Activated T-cell treated with anti-CD3 and anti-CD28 coated beads, Interleukin-2, amount 50 U/mL, for 48 hours (primary cell): ENCODE measurements around the gene TWIST2.

Experiments used
- DNase-seq, 2 experiments: peaks; one replicate each; pipeline ENCODE4 v3.0.0-alpha.2; 2020

TWIST2 gene

DNA sequence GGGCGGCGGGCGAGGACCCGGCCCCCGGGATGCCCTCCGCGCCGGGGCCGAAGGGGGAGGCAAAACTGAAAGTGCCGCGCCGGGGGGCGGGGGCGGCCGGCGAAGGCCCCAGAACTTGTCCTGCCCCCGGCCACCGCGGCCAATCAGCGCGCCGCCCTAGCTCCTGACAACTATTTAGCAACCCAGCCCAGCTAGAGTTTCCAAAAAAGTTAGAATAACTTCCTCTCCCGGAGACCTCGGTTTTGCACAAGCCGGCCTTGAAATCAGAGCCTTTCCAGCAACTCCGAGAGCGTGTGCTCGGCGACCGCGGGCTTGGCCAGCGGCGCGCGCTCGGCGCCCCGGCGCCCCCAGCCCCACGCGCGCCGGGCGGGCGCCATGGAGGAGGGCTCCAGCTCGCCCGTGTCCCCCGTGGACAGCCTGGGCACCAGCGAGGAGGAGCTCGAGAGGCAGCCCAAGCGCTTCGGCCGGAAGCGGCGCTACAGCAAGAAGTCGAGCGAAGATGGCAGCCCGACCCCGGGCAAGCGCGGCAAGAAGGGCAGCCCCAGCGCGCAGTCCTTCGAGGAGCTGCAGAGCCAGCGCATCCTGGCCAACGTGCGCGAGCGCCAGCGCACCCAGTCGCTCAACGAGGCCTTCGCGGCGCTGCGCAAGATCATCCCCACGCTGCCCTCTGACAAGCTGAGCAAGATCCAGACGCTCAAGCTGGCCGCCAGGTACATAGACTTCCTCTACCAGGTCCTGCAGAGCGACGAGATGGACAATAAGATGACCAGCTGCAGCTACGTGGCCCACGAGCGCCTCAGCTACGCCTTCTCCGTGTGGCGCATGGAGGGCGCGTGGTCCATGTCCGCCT lies at the start of gene TWIST2:
TWIST2 (plus strand) TSS at position 245 of the 850 bp plus-strand sequence; CDS start at position 376, 131 bp downstream.
- DNase-seq: no peak

DNA sequence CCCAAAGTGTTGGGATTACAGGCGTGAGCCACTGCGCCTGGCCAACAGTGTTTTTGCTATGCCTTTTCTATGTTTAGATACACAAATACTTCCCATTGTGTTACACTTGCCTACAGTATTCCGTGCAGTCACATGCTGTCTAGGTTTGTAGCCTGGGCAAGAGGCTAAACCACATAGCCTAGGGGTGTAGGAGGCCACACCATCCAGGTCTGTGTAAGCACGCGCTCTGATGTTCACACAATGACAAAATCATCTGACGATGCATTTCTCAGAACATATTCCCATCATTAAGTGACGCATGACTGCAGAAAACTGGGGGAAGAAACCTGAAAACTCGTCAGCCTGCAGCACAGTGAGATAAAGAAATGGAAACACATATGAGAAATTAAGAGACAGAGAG lies 46.1 kb upstream of the TWIST2 start:
- DNase-seq: no peak

DNA sequence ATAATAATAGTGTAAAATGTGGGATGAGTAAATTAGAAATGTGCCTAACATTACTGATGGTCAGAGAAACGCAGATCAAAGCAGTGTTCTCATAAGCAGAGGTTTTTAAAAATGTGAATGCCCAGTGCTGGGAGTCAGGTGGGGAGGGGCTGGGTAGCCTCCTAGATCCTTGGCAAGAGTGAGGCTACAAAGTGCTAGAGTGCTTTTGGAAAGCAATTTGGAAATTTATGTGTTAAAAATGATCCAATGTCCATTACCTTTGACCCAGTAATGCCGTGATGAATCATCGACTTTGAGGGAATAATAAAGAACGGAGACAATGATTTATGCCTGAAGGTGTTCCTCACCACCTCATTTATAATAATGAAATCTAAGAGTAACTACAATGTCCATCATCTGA lies 44.9 kb upstream of the TWIST2 start:
- DNase-seq: no peak

DNA sequence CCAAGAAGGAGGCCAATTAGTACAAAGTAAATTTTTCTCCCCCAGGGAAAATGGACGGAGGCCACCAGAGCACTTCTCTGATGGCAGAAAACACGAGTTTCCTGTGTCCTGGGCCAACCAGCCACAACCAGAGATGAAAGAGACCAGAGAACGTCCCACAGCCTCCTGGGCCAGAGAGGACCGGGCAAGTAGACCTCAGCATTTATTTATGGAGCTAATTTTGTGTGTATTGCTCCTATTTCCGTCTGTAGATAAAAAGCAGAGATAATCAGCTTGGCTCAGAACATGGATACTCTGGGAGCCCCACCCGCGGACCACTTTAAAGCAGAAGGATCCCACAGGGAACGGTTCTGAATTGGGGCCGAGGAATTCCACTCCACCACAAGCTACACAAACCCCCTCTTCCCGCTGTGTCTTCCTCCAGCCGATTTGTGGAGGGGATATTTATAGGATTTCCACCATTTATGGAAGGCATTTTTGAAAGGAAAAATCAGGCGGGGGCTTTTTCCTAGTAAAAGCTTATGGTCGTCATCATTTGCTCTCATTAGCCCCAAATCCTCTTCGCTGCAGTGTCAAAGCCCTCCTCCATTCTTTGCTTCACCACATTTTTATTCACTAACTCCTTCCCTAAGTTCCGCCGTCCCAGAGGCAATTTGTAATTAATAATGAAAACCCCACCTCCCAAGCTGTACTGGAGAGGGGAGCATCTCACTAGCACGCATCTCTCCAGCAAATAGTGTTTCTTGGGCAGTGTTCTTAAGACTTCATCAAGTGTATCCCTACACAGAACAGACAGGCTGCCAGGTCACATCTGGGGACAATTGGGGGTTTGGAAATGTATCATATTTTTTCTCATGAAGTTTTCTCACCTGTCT lies 43.7 kb upstream of the TWIST2 start:
- no peak for DNase-seq

DNA sequence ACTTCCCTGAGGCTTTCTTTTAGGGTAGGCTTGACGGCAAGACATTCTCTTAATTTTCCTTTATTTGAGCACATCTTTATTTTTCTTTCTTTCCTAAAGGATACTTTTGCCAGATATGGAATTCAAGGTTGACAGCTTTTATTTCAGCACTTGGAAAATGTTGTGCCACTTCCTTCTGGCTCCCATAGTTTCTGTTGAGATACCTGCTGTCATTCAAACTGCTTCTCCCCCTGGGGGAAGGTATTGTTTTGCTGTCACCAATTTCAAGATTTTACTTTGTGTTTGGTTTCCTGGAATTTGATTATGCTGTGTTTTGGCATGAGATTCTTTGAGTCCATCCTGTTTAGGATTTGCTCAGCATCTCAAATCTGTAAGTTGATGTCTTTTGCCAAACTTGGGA lies 39.1 kb upstream of the TWIST2 start:
- no peak for DNase-seq

DNA sequence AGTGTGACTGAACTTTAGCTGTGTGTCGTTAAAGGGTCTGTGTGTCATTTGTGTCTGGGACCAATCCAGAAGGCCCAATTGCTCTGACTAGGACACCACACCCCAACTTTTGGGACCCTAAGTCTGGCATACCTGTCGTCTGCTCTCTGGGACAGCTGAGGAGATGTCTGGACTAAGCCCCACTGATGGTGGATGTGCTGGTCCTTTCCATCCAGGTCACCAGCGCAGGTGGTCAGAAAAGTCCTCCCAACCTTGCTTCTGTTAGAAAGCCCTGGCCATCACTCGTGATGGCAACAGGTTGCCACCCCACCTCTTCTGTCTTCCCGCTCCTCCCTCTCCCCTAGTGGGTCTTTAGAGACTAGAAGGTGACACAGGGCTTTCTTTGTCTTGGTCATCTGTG lies 37.6 kb upstream of the TWIST2 start:
- no peak for DNase-seq

DNA sequence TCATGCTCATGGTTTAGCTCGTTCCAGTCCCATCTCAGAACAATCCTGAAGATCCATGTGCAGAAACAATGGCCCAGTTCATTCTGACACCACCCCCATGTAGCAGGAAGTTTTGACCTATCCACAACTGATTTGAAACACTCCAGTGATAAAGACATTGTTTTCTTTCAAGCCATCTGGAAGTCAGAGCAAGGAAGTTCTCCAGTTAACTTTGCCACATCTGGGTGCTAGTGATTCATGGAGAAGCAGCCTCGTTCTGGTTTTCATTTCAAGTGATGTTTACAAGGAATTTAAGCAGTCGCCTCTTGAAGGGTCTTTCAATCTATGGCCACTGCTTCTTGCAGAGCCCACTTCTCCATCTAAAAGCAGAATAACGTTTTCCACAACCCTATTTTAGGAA lies 36.6 kb upstream of the TWIST2 start:
- DNase-seq: no peak

DNA sequence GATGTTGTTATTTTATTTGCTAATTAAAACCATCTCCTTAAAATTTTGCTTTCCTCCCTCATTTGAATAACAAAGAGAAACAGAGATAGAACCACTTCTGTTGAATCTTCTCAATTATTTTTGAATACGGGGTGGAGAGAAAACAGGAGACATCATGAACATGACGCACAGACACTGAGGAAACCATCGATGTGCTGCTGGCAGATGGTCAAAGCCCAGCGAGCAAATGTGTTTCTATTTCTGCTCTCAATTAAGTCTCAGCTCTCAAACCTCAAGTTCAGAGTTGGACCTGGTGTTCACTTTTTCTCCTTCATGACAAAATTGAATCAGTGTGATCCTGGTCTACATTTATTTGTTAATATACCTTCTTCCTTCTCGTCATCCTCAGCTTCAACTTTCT lies 36.1 kb upstream of the TWIST2 start:
- DNase-seq: no peak

DNA sequence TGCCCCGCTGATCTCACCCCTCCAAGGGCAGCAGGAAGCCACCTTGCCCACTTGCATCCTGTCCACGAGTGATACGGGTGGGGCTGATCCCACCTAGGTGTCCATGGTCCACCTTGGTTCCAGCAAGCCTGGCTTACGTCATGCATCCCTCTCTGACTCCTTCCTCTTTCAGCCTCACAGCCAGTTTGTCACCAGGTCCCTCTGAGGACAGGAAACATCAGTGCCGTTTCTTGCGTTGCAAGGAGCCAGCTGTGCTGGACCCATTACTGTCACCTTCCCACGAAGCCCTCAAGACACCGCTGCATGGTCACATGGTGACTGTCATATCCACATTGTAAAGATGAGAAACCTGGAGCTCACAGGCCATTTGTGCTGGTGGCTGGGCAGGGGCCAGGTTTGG lies 34.8 kb upstream of the TWIST2 start:
- DNase-seq: no peak

DNA sequence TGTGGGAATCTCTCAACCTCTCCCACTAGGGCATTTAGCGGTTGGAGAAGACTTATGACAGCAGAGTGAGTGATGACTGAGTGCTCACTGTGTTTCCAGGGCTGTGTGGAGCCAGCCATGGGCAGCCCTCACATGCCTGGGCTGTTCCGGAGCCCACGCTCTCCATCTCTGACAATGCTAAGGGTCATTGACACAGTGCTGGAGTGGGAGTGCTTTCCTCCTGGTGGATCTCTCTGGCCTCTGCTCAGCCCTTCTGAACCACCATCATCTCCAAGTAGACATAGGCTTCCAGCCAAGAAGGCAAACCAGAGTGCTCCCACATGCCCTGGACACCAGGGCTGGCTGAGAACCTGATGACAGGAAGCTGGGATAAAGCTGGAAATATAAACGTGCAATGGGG lies 33.1 kb upstream of the TWIST2 start:
- no peak for DNase-seq

DNA sequence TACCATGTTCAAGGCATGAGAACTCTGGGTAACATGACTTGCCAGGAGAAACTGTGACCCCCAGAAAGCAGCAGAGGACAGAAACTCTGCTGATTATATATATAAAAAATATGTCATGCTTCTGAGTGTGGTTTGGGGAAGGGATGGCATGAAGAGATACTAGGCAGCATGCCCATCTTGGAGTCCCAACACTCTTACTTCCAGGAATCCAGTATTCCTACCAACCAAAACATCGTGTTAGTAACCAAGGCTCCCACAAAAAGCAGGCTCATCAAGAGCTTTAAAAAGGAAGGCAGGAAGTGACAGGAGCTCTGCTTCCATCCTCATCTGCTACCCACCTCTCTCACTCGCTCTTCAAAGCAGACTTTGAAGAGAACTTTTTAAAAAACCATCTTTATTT lies 31.6 kb upstream of the TWIST2 start:
- no peak for DNase-seq

DNA sequence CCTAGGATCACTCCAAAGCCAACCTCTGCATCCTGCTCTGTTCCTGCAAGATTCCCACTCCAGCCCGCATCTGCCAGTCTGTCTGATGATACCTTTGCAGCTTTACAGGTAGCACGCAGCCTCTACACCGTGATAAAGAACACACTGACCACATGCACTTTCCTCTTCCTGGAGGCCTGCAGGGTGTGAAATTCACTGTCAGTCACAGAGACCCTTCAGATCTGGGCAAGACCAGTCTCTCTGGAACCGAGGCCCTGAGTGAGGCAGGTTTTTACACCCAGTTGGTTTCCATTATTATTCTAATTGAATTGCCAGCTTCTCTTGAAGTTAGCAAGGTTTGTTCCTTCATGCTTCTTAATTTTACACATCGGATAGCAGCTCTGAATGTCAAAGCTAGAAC lies 30.5 kb upstream of the TWIST2 start:
- no peak for DNase-seq

DNA sequence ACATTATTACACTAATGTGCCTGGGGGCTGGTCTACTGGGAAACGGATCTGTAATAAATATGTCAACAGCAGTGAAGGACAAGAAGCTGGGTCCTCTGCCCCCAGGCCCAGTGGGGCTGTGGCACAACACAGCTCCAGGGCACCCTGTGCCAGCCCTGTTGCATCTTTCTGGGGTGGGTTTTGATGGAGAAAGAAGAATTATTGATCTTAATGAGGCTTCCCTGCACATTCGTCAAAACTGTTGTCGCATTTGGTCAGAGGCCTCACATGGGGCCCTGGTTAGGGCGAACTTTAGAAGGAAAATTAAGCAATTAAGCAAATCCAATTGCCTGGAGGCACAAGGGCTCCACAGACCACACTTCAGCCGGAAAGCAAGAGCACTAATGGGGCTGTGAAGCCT lies 30.0 kb upstream of the TWIST2 start:
- DNase-seq: no peak

DNA sequence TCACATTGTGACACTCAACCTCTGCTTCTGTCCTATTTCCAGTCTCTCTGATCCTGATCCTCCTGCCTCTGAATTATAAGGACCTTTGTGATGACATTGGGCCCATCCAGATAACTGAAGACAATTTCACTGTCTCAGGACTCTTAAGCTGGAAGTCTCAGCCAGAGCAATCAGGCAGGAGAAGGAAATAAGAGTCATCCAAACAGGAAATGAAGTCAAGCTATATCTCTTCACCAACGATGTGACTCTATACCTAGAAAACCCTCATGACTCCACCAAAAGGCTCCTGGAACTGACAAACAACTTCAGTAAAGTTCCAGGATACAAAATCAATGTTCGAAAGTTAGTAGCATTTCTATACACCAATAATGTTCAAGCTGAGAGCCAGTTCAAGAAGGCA lies 29.3 kb upstream of the TWIST2 start:
- no peak for DNase-seq

DNA sequence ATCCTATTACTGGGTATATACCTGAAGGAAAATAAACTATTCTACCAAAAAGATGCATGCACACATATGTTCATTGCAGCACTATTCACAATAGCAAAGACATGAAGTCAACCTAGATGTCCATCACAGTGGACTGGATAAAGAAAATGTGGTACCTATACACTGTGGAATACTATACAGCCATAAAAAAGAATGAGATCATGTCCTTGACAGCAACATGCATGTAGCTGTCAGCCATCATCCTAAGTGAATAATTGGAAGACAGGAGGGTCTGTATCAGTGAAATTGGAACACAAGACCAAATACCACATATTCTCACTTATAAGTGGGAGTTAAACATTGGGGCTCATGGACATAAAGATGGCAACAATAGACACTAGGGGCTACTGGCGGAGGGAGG lies 27.7 kb upstream of the TWIST2 start:
- DNase-seq: no peak

DNA sequence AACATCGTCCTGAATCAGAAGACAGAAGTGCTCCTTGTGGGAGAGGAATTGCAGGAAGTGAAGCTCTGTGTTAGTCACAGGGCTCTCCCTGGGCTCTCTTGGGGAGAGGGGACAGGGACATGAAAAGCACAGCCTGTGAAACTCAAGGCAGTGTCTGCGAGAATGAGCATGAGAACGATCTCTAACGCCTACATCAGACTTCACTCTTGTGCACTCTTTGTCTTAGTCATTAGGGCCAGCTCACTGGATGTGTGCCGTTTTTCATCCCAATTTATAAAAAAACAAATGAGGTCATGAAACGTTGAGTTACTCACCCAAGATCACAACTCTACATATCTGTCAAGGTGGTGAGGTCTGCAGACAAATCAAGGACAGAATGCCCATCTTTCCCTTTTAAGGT lies 27.0 kb upstream of the TWIST2 start:
- DNase-seq: no peak

DNA sequence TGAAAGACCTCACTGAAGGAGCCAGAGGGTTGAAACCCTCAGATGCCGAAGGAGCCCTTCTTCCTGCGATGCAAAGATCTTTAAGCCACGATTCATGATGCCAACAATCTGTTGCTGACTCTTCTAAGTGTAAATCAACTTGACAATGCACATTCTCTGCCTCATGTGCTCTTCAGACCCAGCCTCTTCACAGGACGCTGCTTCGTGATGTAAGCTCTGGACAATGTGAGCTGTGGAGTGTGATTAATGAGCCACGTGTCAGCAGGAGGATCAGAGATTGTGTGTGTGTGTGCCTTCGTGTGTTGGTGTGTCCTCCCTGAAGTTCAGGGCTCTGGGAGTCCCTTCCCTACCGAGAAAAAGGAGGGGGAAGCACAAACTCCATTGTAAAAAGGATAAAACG lies 26.5 kb upstream of the TWIST2 start:
- no peak for DNase-seq

DNA sequence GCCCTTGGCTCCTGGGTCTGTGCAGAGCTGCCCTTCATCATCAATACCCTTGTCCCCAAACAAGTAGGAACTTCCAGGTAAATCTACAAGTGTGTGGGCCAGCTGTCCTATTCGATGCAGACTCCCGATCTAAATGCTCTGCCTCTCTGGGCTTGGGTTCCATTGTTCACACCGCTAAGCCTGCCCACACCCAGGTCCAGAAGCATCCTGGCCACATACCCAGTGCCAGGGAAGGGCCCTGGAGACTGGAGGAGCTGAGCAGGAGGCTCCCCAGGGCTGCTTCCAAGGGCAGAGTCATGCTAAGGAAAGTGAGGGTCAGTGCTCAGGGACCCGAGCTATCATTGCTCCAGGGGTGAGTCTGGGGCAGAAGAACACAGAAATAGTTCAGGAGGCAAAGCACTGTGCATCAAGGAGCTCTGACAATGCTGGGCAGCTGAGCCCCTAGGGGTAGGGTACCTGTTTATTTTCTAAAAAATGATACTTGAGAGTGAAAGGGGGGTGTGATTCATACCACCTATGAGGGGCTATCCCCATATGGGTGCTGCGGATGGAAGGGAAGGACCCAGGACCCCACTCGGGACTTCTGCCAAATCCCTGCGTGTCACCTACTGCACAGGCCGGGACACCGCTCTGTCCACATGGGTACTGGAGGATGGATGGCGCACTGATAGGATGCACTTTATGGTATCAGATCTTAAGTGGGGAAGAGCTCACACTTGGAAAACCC lies 25.8 kb upstream of the TWIST2 start:
- DNase-seq: no peak

DNA sequence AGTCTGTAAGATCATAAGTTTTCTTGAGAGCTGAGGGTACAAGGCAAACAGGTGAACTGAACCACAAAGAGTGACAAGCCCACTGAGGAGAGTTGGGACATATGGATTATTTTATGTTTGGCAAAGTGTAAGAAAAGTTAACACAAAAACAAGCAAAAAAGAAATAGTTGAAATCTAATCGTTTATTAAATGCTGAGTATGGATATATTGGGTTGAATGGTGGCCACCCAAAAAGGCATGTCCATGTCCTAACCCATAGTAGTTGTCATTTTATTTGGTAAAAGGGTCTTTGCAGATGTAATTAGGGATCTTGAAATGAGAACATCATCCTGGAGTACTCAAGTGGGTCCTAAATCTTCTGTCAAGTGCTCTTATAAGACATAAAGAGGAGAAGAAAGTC lies 24.9 kb upstream of the TWIST2 start:
- no peak for DNase-seq

DNA sequence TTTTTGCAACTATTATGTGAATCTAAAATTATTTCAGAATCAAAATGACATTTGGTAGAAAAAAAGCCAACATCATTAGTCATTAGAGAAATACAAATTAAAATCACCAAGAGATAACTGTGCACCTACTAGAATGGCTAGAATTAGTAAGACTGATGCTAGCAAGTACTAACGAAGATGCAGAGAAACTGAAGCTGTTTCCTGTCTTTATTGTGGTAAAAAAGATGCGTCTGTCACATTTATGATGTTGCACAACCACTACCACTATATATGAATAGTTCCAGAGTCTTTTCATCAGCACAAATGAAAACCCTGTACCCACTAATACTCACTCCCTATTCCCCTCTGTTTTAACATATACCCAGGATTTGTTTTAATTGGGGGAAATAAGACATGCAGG lies 16.7 kb upstream of the TWIST2 start:
- DNase-seq: no peak

DNA sequence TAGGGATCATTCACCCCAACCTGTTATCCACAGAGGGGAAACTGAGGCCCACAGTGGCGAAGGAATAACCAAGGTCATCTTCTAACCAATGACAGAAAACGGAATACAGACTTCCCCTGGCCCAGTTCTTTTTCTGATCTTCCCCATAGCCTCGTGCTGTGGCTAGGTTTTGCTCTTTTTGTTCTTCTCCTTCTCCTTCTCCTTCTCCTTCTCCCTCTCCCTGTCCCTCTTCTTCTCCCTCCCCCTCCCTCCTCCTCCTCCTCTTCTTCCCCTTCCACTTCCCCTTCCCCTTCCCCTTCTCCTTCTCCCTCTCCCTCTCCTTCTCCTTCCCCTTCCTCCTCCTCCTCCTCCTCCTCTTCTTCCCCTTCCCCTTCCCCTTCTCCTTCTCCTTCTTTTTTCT lies 12.9 kb upstream of the TWIST2 start:
- no peak for DNase-seq

DNA sequence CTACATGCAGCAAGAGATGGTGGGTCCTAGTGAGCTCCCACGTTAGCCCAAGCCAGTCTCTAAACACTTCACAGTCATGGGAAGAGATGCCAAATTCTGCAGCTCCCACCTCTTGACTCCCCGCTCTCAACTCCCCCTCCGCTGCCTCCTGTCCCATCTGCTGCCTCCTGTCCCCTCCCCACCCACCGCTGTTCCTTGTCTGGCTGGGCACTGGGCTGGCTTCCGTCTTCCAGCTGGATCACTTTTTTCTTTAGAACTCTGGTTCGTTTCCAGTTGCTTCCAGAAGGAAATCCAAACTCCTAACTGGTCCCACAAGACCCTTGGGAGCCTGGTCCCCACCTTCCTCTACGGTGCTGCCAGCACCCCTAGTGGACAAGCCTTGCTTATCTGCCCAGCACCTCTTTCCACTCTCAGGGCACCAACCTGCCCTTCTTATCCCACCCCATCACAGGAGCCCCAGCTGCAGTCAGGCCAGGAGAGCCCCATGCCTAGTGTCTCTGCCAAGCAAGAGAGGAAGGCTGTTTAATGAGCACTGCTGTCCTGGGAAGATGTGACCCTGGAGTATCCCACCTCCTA lies 12.1 kb upstream of the TWIST2 start:
- no peak for DNase-seq

DNA sequence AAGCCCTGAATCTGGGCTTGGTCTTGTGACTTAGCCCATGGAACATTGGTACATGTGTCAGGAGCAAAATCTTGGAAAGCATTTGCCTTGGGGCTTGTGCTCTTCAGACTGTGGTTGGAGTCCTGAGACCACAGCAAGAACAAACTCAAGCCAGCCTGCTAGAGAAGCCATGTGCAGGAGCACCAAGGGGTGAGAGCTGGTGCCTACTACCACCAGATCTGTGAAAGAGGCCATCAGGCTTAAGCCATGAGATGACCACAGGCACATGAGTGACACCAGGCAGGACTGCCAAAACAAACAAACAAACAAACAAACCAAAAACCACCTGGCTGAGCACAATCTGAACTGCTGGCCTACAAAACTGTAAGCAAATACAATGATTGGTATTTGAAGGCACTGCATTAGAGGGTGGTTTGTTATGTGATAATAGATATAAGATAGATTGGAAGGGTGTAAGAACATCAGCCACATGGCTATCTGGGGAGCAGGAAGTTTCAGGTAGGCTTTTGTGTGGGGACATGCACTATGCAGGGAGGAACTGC lies 9.0 kb upstream of the TWIST2 start:
- no peak for DNase-seq
